ENCODE measurements around the gene SNAI3. TPM values are rescaled to one million over a fixed set of nuclear protein-coding genes. Genes with fewer than 3 reads are reported as not detected.

SNAI3 gene
- total and polyA plus RNA-seq, 2 donors (not counting 1 experiment from before 2014, with no cell fraction given), result 6.5 to 8.8 TPM

- no peak for ATAC-seq (ENCODE audit: low read depth)
- peaks cover 61% of the 10 kb centered on the region for H3K4me1 Mint-ChIP-seq
- WGBS (ENCODE audit: insufficient coverage), result 94% methylated on average over 13 of the region's 28 CpGs
- peak overlapping the region; percentile 65 for H3K27ac Mint-ChIP-seq
- H2AFZ ChIP-seq (ENCODE audit: insufficient read depth, low read depth, low read length, poor library complexity, severe bottlenecking), result no peak overlapping the region
- no peak for TF ChIP-seq EZH2 (IDR thresholded peaks at IDR 0.05; ENCODE audit: borderline replicate concordance, insufficient read depth, low read depth, low read length, poor library complexity, severe bottlenecking)
- TF ChIP-seq CTCF (IDR thresholded peaks at IDR 0.05), result no peak
- ChIA-PET POLR2A (interaction anchor here (0.7 kb wide), 1 partner anchor 11 kb away, joined by 3 read pairs; no protein-coding TSS in a partner anchor), CTCF (no interaction called here)
- peaks cover 96% of the 10 kb centered on the region for H4K20me1 ChIP-seq (ENCODE audit: control insufficient read depth, insufficient read depth, low read length, poor library complexity, severe bottlenecking)
- peaks cover 35 to 58% of the 10 kb centered on the region in 2 donors for H3K4me1 ChIP-seq (ENCODE audit: control insufficient read depth in 2 of 2, insufficient read depth in 2 of 2, low read length in 2 of 2)
- peaks cover 0 to 6% (median 0%) of the 10 kb centered on the region in 3 donors for H3K9me3 ChIP-seq (ENCODE audit: control extremely low read depth in 1 of 3, control insufficient read depth in 2 of 3, insufficient read depth in 1 of 3, low read length in 2 of 3)
- H3K4me3 Mint-ChIP-seq, result no peak overlapping the region
- H3K9me3 Mint-ChIP-seq (ENCODE audit: insufficient read depth), result no peaks in the 10 kb centered on the region
- peaks cover 75% of the 10 kb centered on the region for H3K79me2 ChIP-seq (ENCODE audit: control insufficient read depth, insufficient read depth, low read length)
- no peaks in the 10 kb centered on the region for H3K27me3 ChIP-seq (replicated peaks in 1 of 4; ENCODE audit: control extremely low read depth in 1 of 4, control insufficient read depth in 3 of 4, insufficient read depth in 4 of 4, low read length in 3 of 4)
- intact Hi-C loops (cut with micrococcal nuclease), result no loop called here
- H3K36me3 ChIP-seq (replicated peaks in 1 of 2; ENCODE audit: control extremely low read depth in 1 of 2, control insufficient read depth in 1 of 2, extremely low read depth in 1 of 2, insufficient read depth in 2 of 2, low read length in 1 of 2), result peaks cover 0 to 68% of the 10 kb centered on the region in 2 experiments
- no peak overlapping the region for H3K9ac ChIP-seq (ENCODE audit: low read length)
- DNase-seq, result no peak
- no peak overlapping the region for H3K4me3 ChIP-seq (ENCODE audit: control extremely low read depth in 1 of 5, extremely low read depth in 1 of 5, insufficient read depth in 1 of 5, low read depth in 2 of 5, low read length in 4 of 5)
- peak overlapping the region in 1 of 2 donors; percentile 59 for H3K27ac ChIP-seq (ENCODE audit: low read length in 2 of 2)
- H3K4me2 ChIP-seq (replicated peaks; ENCODE audit: low read depth, low read length, poor library complexity, severe bottlenecking), result peak overlapping the region; percentile 99
- H3K27me3 Mint-ChIP-seq, result no peaks in the 10 kb centered on the region
Observed at GRCh38 chr16:88646345-88647034, 39.8 kb downstream of the SNAI3 start.

- H3K79me2 ChIP-seq (ENCODE audit: control insufficient read depth, insufficient read depth, low read length), result peaks cover 70% of the 10 kb centered on the region
- POLR2A ChIA-PET, result no interaction called here
- H3K27ac ChIP-seq (ENCODE audit: low read length in 2 of 2), result no peak overlapping the region
- peaks cover 39 to 58% of the 10 kb centered on the region in 2 donors for H3K4me1 ChIP-seq (ENCODE audit: control insufficient read depth in 2 of 2, insufficient read depth in 2 of 2, low read length in 2 of 2)
- WGBS (ENCODE audit: insufficient coverage), result 91% methylated on average over 19 of the region's 23 CpGs
- no peak overlapping the region for H3K4me2 ChIP-seq (replicated peaks; ENCODE audit: low read depth, low read length, poor library complexity, severe bottlenecking)
- H4K20me1 ChIP-seq (ENCODE audit: control insufficient read depth, insufficient read depth, low read length, poor library complexity, severe bottlenecking), result peaks cover 98% of the 10 kb centered on the region
- H3K9me3 ChIP-seq (ENCODE audit: control extremely low read depth in 1 of 3, control insufficient read depth in 2 of 3, insufficient read depth in 1 of 3, low read length in 2 of 3), result peaks cover 0 to 9% (median 0%) of the 10 kb centered on the region in 3 donors
- peaks cover 0 to 68% of the 10 kb centered on the region in 2 experiments for H3K36me3 ChIP-seq (replicated peaks in 1 of 2; ENCODE audit: control extremely low read depth in 1 of 2, control insufficient read depth in 1 of 2, extremely low read depth in 1 of 2, insufficient read depth in 2 of 2, low read length in 1 of 2)
- H2AFZ ChIP-seq (ENCODE audit: insufficient read depth, low read depth, low read length, poor library complexity, severe bottlenecking), result no peak overlapping the region
- H3K27ac Mint-ChIP-seq, result peak overlapping the region; percentile 65
- H3K27me3 Mint-ChIP-seq, result no peaks in the 10 kb centered on the region
- no peaks in the 10 kb centered on the region for H3K9me3 Mint-ChIP-seq (ENCODE audit: insufficient read depth)
- H3K27me3 ChIP-seq (replicated peaks in 1 of 4; ENCODE audit: control extremely low read depth in 1 of 4, control insufficient read depth in 3 of 4, insufficient read depth in 4 of 4, low read length in 3 of 4), result no peaks in the 10 kb centered on the region
- CTCF ChIA-PET, result no interaction called here
- intact Hi-C loops (cut with micrococcal nuclease), result no loop called here
- no peak overlapping the region for H3K4me3 Mint-ChIP-seq
- H3K4me1 Mint-ChIP-seq, result peaks cover 62% of the 10 kb centered on the region
- DNase-seq (no peak), ATAC-seq (ENCODE audit: low read depth) (no peak)
- no peak overlapping the region for H3K4me3 ChIP-seq (ENCODE audit: control extremely low read depth in 1 of 5, extremely low read depth in 1 of 5, insufficient read depth in 1 of 5, low read depth in 2 of 5, low read length in 4 of 5)
- no peak overlapping the region for H3K9ac ChIP-seq (ENCODE audit: low read length)
- TF ChIP-seq CTCF (IDR thresholded peaks at IDR 0.05), result no peak
- no peak for TF ChIP-seq EZH2 (IDR thresholded peaks at IDR 0.05; ENCODE audit: borderline replicate concordance, insufficient read depth, low read depth, low read length, poor library complexity, severe bottlenecking)
Observed at GRCh38 chr16:88645941-88646340, 40.4 kb downstream of the SNAI3 start.

Data from B cell (primary cell).